G401.6 (cell line): ENCODE data around the gene ALCAM.

ENCODE experiments used
- FAIRE-seq: peaks from 2 replicates; lab custom pipeline; 2012; peaks lifted over from hg19 to GRCh38; lab: Jason Lieb, UNC

Gene ALCAM

GRCh38 chr3:105356396-105356795 is 10.3 kb upstream of the ALCAM start:
- no peak for FAIRE-seq

GRCh38 chr3:105356988-105357387 is 9.7 kb upstream of the ALCAM start:
- FAIRE-seq: no peak

- no peak for FAIRE-seq
Measured at GRCh38 chr3:105359098-105359762, 7.5 kb upstream of the ALCAM start.

DNA sequence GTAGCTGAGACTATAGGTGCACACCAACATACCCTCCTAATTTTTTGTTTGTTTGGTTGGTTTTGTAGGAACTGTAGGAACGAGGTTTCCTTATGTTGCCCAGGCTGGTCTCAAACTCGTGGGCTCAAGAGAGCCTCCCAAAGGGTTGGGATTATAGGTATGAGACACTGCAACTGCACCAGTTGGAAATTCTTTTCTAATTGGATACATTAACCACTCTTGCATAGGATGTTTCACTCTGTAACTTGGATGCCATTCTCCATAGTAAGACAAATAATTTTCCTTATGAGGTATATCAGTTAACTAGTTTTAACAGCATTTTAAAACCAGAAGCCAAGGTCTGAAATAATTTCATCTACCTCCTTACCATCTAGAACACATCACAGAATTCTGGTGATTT is 6.7 kb upstream of the ALCAM start:
- no peak for FAIRE-seq

DNA sequence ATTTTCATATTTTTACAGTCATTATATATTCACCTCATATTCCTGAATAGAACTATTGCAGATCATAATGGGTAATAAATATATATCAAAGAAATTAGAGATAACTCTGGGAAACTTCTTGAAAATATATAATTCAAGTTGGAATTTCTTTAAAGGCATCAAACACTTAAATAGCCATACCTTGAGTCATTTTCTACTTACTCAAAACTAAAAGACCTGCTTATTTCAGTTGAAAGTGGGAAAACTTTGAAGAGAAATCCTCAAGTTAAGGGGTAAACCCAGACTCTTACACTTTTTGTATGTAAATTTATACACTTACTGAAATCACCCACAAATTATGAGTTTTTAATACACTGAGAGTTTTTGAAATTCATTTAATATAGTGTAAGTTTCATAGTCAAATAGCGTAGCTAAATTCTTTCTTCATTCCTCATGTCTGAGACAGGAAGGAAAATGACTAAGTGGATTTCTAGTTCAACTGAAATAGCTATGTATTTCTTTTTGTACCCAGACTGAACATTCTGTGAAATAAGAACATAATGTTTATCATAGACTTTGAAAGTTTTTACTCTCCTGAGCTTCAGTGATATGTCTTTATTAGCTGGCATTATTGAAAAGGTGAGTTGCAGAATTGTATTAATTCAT is 4.6 kb upstream of the ALCAM start:
- FAIRE-seq: no peak

GRCh38 chr3:105364128-105364527 is 2.6 kb upstream of the ALCAM start:
- no peak for FAIRE-seq

- no peak for FAIRE-seq
Measured at GRCh38 chr3:105365081-105365390, 1.7 kb upstream of the ALCAM start.

GRCh38 chr3:105365391-105366325 is 1.1 kb upstream of the ALCAM start:
- FAIRE-seq: no peak

DNA sequence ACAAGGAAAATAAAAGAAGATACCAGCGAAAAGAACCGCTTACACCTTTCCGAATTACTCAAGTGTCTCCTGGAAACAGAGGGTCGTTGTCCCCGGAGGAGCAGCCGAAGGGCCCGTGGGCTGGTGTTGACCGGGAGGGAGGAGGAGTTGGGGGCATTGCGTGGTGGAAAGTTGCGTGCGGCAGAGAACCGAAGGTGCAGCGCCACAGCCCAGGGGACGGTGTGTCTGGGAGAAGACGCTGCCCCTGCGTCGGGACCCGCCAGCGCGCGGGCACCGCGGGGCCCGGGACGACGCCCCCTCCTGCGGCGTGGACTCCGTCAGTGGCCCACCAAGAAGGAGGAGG is 325 bp downstream of the ALCAM start:
- FAIRE-seq: no peak

- no peak for FAIRE-seq
Measured at GRCh38 chr3:105367406-105368213, 901 bp downstream of the ALCAM start.

DNA sequence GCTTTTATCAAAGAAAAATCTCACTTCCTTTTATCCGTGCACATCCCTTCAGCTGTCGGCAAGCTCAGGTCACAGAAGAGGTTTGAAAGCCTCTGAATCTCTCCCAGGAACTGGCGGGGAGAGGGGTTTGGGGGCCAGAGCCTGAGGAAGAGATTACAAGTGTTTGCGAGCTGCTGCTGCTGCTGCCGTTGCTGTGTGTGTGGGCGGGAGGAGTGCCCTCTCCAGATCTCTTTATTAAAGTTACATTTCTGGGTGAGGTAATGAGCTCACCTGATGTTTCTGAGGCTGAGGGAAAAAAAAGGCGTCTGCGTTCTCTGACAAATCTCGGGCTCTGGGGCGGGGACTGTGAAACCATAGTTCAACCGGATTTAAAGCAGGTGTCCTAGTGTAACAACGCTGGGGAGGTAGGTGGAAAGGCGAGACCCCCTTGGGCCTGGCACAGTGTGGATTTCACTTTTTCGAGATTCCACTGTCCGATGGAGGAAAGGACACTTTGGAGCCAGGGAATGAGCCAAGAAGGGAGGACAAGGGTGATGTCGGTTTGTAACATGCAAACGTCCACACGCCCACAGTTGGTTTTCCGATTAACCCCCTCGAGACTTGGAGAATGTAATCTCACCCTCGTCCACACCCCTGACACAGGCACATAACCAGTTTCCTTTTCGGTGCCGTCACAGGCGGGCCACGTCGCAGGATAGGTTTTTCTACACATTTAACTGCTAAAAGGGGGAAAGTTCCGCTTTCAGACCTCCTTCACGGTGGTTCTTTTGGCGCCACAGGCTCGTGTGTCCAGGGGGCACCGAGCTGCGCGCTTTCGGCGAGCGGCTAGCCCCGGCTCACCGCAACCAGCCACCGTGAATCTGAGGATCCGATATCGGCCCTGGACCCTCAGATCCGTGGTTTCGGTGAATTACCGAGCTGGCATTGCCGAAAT is 2.1 kb downstream of the ALCAM start:
- FAIRE-seq: no peak

DNA sequence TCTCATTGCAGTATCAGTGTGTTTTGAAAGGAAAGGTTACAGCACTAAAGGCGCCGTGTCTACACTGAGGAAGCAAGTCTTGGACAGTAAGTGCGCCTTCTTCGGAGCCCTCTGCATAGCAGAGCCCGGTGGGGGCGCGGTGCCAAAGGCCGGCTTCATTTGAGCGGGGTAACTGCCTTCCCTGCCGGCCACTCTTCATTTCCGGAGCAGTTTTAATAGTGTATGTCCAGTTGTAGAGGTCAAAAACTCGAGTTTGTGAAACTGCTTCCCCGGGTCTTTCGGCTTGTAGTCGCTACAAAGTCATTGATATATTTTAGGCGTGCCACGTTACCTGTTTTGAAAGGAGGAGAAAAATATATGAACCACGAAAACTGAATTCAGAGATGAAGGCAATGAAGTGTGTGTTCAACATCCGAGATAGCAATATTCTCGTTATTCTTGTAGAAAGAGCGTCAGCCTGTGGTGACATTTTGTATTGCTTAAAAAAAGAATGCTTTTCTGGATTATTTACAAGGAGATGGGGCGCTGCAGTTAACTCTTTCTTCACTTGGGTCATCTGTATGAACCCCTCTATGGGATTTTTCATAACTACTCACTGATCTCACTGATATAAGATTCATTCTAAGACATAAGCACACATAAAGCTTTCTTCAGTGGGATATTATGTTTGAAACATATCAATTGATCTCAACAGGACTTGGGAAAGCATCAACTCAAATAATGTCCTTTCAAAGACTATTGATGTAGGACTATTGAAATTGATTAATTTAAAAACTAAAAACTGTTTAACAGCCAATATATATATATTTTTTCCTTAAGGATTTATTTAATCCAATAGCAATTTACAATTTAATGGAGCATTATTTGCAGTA is 3.0 kb downstream of the ALCAM start:
- FAIRE-seq: no peak

- FAIRE-seq: no peak
Measured at GRCh38 chr3:105373383-105373782, 6.7 kb downstream of the ALCAM start.

DNA sequence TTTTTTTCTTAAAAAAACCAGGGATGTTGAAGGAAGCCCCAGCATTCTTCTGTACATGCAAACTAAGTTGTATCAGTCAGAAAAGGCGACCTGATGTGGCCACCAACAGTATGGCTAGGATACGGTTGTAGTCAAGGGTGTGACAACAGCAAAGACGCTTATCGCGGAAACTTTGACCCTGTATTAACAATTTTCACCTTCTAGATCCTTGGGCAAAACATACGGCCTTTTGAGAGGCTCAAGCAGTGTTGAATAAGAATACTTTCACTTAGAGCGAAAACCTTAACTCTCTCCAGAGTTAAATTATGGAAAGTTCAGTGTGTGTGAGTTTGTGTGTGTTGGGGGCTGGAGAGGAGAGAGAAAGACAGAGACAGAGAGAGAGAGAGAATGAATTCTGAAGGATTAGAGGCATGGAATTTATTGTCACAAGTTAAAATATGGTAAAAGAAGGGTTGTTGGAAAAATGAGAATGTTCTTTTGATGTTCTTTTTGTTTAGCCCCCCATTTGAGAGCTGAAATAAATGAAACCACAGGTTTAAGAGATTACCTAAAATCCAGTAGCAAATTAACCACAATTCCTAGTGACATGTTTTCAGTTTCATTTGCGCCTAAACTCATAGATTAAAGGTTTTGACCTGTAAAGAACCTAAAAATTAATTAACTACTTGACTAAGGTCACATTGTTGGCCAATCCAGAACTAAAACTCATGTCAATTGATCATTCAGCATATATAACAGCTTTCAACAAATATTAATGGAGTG is 9.2 kb downstream of the ALCAM start:
- FAIRE-seq: no peak

GRCh38 chr3:105377716-105378115 is 11.0 kb downstream of the ALCAM start:
- no peak for FAIRE-seq

GRCh38 chr3:105385179-105385578 is 18.5 kb downstream of the ALCAM start:
- FAIRE-seq: no peak

DNA sequence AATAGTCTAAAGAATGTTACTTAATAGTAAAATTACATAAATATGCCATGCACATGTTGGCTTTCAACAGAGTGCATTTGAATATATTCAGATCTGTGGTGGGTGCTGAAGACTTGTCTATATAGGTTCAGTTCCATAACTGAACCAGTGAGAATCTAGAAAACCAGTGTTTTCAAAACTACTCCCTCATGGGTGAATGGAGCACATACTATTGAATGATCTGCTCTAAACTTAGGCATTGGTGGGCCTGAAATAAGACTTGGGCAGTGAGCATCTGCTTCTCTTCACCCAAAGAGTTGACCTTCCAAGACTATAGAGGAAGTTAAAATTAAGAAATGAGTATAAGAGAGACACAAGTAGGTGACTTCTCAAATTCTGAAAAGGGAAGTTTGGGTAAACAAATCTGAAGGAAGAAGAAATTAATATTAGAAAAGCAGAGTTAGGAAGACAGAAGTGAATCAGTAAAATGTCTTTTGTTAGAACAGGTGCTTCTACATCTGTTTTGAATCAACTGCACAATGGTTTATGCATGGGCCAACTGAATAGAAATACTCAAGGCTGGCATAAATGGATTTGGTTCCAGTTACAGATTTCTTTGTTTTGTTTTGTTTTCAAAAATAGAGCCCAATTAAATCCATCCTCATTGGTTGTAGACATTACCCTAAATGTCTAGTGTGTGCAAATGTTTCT is 19.3 kb downstream of the ALCAM start:
- FAIRE-seq: no peak

DNA sequence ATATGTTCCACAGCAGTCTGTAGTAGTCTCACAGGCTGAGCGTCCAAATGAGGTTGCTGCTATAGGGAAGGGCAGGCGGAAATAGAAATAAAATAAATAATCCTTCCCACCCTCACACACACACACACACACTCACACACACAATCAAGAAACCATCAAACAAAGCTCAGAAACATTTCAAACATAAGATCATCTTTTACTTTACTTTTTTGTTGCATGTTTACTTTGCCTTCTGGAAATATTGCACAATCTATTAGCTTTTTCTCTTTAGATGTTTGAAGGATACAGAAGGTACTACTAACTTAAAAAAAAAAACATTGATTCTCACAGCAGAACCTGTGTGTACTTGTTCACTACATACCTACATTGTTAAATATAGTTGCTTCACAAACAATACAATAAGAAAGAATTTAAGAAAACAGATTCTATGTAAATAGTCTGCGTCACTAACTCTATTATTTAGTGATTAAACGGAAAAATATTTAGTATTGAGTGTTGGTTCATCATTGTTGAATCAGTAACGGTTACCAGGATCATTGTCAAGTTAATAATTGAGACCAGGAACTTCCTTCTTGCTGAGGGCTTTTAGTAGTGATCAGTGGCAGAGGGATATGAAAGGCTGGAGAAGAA is 20.5 kb downstream of the ALCAM start:
- FAIRE-seq: no peak

- no peak for FAIRE-seq
Measured at GRCh38 chr3:105388176-105388575, 21.5 kb downstream of the ALCAM start.
